Coronary artery (tissue), 2 donors: ENCODE results near the gene CFAP97D1.

Experiments
- DNase-seq: peaks from one replicate; pipeline ENCODE4 v3.0.0-alpha.2; 2017; ENCODE audit warnings: low spot score
- H3K27ac ChIP-seq, 2 donors: fragments of 200-600 bp; sonication (generic); one replicate each; pipeline ENCODE4 v1.5.1; 2016 to 2019
- H3K4me3 ChIP-seq: fragments of 200-600 bp; sonication (generic); 2 replicates; pipeline ENCODE4 v1.5.1; 2016; ENCODE audit warnings: mild to moderate bottlenecking, moderate library complexity
- TF ChIP-seq, protein P1 (sequence below): fragments of 200-600 bp; sonication (generic); IDR thresholded peaks from one replicate; pipeline ENCODE4 v1.5.1; 2019; ENCODE audit warnings: antibody characterized with exemption

The CFAP97D1 gene

DNA sequence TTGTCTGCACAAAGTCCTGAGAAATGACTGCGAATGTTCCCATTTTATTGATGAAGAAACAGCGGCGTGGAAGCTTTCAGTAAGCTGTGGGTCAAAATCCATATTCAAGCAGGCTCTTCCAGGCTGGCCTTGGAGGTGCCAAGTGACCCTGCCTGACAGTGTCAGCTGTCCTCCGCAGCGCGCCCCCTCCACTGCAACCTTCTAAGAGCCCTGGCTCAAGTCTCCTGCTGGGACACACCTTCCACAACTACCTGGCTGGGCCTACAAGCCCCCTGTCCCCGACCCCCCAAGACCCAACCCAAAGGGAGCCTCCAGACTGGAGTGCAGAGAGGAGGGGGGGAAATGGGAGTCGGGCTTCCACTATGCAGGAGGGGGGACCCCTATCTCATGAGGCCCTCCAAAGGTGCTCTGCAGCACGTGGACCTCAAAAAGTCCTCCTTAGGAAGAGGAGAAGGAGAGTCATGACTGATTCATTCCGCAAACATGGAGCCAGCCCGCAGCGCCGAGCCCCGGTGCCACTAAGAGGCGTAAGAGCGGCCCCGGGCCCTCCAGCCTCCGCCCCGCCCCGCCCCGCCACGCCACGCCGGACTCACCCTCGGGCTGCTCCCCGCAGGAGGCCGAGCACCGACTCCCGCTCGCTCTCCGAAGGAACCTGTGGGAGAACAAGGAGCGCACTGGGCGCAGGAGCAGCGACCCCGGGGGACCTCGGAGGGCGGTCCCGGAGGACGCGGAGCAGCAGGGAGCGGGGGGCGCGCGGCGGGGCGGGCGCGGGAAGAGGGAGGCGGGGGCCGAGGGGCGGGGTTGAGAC is 52.1 kb downstream of the CFAP97D1 start:
- TF ChIP-seq, protein P1, sequence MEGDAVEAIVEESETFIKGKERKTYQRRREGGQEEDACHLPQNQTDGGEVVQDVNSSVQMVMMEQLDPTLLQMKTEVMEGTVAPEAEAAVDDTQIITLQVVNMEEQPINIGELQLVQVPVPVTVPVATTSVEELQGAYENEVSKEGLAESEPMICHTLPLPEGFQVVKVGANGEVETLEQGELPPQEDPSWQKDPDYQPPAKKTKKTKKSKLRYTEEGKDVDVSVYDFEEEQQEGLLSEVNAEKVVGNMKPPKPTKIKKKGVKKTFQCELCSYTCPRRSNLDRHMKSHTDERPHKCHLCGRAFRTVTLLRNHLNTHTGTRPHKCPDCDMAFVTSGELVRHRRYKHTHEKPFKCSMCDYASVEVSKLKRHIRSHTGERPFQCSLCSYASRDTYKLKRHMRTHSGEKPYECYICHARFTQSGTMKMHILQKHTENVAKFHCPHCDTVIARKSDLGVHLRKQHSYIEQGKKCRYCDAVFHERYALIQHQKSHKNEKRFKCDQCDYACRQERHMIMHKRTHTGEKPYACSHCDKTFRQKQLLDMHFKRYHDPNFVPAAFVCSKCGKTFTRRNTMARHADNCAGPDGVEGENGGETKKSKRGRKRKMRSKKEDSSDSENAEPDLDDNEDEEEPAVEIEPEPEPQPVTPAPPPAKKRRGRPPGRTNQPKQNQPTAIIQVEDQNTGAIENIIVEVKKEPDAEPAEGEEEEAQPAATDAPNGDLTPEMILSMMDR = no peak
- Histone ChIP-seq H3K4me3 (peak overlapping the region; percentile 97), H3K27ac (peak overlapping the region; percentile 71 to 86)
- no peak for DNase-seq

DNA sequence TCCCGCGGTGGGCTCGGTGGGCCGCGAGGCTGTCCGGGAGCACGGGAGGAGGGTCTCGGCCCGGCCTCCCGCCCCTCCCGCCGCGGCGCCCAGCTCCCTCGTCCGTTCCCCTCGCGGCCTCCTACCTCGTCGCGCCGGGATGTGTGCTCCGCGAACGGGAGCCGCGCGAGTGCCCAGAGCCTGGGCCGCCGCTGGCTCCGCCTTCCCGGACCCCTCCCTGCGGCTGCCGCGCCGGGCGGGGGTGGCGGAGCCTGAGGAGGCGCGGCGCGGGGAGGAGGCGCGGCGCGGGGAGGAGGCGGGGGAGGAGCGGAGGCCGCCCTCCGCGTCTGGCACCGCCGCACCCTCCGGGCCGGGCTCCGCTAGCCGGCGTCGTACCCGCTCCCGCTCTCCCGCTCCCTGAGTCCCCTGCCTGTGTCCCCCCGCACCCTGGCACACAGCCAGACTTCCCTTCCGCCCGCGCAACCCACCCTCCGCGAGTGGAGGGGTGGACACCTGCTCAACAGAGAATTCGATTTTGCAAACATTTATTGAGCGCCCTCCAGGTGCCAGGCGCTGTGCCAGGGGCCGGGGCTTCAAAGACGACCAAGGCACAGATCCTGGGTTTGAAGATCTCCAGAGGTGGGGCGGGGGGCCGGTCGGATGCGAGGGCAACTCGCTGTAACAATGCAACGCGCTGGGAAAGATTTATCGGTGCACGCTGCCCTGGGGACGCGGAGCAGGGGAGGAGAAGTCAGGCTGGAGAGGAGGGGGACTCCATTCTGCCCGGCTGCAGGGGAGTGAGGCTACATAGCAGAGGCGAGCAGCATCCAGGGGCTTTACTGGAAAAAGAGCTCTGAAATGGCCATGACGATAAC is 53.0 kb downstream of the CFAP97D1 start, which contains the start of gene MPP3:
Gene MPP3 (minus strand): TSS at position 171 of the 854 bp plus-strand sequence. CDS start 1,240 bp downstream, outside the sequence.
- TF ChIP-seq, protein P1 = no peak
- DNase-seq = no peak
- Histone ChIP-seq H3K4me3 (peak within 1 kb of the TSS; percentile 97), H3K27ac (peak within 1 kb of the TSS; percentile 71 to 86)

DNA sequence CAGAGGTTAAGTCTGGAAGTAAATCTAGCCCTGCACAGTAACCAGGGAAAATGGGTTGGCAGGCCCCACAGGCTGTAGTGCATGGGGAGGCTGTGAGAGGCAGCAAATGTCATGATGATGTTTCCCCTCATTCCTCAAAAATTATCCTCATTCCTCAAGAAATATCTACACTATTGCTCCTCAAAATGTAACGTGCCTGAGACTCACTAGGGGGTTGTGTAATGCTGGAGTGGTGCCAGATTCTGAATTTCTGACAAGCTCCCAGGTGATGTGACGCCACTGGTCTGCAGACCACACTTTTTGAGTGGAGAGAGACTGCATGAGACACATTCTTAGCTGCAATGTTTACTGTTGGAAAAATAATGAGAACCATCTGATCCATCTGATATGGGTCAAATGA is 53.9 kb downstream of the CFAP97D1 start:
- no peak overlapping the region for H3K4me3 ChIP-seq
- TF ChIP-seq, protein P1 = no peak
- no peak overlapping the region for H3K27ac ChIP-seq
- no peak for DNase-seq
